HCT116 (cell line): Measurements from ENCODE around the gene CNTNAP2. TPM values are rescaled to one million over a fixed set of nuclear protein-coding genes. Genes with fewer than 3 reads are reported as not detected.

ENCODE experiments used
- ATAC-seq: fragments of 200-7000 bp; cut with Tn5 transposase; 2 replicates; pipeline ENCODE4 v1.9.1; 2020; ENCODE audit warnings: mild to moderate bottlenecking, moderate library complexity
- BruUV-seq: library from RNA; stranded (reverse); fragments of 400-500 nt; replicated peaks from 2 replicates; lab custom pipeline; 2021; lab: Mats Ljungman, UMichigan
- CTCF ChIA-PET: fragments of 300-600 bp; sonication (Branson Sonifier 250); formaldehyde crosslinking; loops from one replicate; lab custom pipeline; 2021; ENCODE audit warnings: antibody characterized with exemption; lab: Charles Lee
- POLR2A ChIA-PET: fragments of 300-600, 350-600 bp; sonication (Branson Sonifier 250); formaldehyde crosslinking; loops from one replicate; lab custom pipeline; 2021; ENCODE audit warnings: antibody characterized with exemption; lab: Charles Lee
- RAD21 ChIA-PET, 2 experiments: fragments of 300-600 bp; sonication (Branson Sonifier 250); formaldehyde crosslinking; loops; one replicate each; lab custom pipeline; 2023; ENCODE audit warnings: low total read pairs in 2 of 2; ENCODE audit not compliant: uncharacterized antibody in 2 of 2, unreplicated experiment in 2 of 2, low non-redundant PET in 1 of 2; lab: Charles Lee
- DNase-seq: peaks from one replicate; pipeline ENCODE4 v3.0.0-alpha.2; 2010; ENCODE audit warnings: low read depth, low spot score
- H2AFZ ChIP-seq: fragments of 200-600 bp; shearing (Covaris generic), sonication (generic); 2 replicates; pipeline ENCODE4 v1.6.1; 2017; ENCODE audit warnings: low read depth, mixed run types, mixed read lengths, antibody characterized with exemption, low read length; ENCODE audit not compliant: poor library complexity, severe bottlenecking
- H3K27ac ChIP-seq: 2 replicates; pipeline ENCODE4 v1.5.1; 2012; ENCODE audit warnings: low read depth, low read length
- H3K27me3 ChIP-seq: fragments of 200-600 bp; sonication (generic); 2 replicates; pipeline ENCODE4 v1.6.1; 2016; ENCODE audit warnings: mixed run types, low read length, mixed read lengths; ENCODE audit not compliant: insufficient read depth
- H3K36me3 ChIP-seq, 2 experiments: fragments of 200-500 bp in 1 of 2; fragments of 200-600 bp in 1 of 2; sonication (Bioruptor generic) in 1 of 2; sonication (generic) in 1 of 2; 2 replicates each; pipeline versions ENCODE4 v1.5.1 to v1.6.1; 2014 to 2016; ENCODE audit warnings: low read length in 2 of 2, inconsistent platforms in 1 of 2, mixed read lengths in 1 of 2, mixed run types in 1 of 2; ENCODE audit not compliant: insufficient read depth in 2 of 2, control insufficient read depth in 1 of 2
- H3K4me1 ChIP-seq, 2 experiments: fragments of 200-600 bp in 1 of 2; sonication (generic) in 1 of 2; 2 replicates each; pipeline versions ENCODE4 v1.5.1 to v1.6.1; 2012 to 2017; ENCODE audit warnings: low read length in 2 of 2, inconsistent platforms in 1 of 2, mild to moderate bottlenecking in 1 of 2, mixed read lengths in 1 of 2, mixed run types in 1 of 2, moderate library complexity in 1 of 2; ENCODE audit not compliant: insufficient read depth in 2 of 2, control insufficient read depth in 1 of 2
- H3K4me2 ChIP-seq: fragments of 200-600 bp; sonication (generic); 2 replicates; pipeline ENCODE4 v1.6.1; 2017; ENCODE audit warnings: mixed run types, low read length, mixed read lengths
- H3K4me3 ChIP-seq, 2 experiments: fragments of 200-600 bp in 1 of 2; sonication (generic) in 1 of 2; replicated peaks in 1 of 2; 2 replicates each; pipeline ENCODE4 v1.5.1; 2011 to 2016; ENCODE audit warnings: low read length in 2 of 2, control low read depth in 1 of 2, low read depth in 1 of 2, mild to moderate bottlenecking in 1 of 2, mixed read lengths in 1 of 2, mixed run types in 1 of 2
- H3K79me2 ChIP-seq: fragments of 200-600 bp; sonication (generic); 2 replicates; pipeline ENCODE4 v1.6.1; 2017; ENCODE audit warnings: mild to moderate bottlenecking, mixed run types, low read length, moderate library complexity, mixed read lengths; ENCODE audit not compliant: insufficient read depth
- H3K9ac ChIP-seq: fragments of 200-600 bp; sonication (generic); 2 replicates; pipeline ENCODE4 v1.6.1; 2016; ENCODE audit warnings: low read length, mixed read lengths
- H3K9me2 ChIP-seq: fragments of 200-600 bp; sonication (generic), shearing (Covaris generic); 2 replicates; pipeline ENCODE4 v1.6.1; 2017; ENCODE audit warnings: mixed run types, mild to moderate bottlenecking, moderate library complexity; ENCODE audit not compliant: insufficient read depth
- H3K9me3 ChIP-seq, 2 experiments: fragments of 200-500 bp in 1 of 2; fragments of 200-600 bp in 1 of 2; sonication (Bioruptor generic) in 1 of 2; sonication (generic) in 1 of 2; 2 replicates each; pipeline ENCODE4 v1.6.1; 2014 to 2017; ENCODE audit warnings: low read length in 2 of 2, mixed read lengths in 2 of 2, inconsistent platforms in 1 of 2, low read depth in 1 of 2, mild to moderate bottlenecking in 1 of 2, mixed run types in 1 of 2, moderate library complexity in 1 of 2; ENCODE audit not compliant: control insufficient read depth in 1 of 2, insufficient read depth in 1 of 2
- H4K20me1 ChIP-seq: fragments of 200-600 bp; sonication (generic), shearing (Covaris generic); 2 replicates; pipeline ENCODE4 v1.6.1; 2017; ENCODE audit warnings: mixed run types, mild to moderate bottlenecking, moderate library complexity; ENCODE audit not compliant: insufficient read depth
- CTCF ChIP-seq, 3 experiments: fragments of 200-600 bp in 1 of 3; sonication (generic) in 1 of 3; IDR thresholded peaks in 2 of 3; conservative IDR thresholded peaks in 1 of 3; 2 replicates each; pipeline ENCODE4 v1.5.1; 2012 to 2017; ENCODE audit warnings: low read depth in 2 of 3, low read length in 2 of 3, antibody characterized with exemption in 1 of 3, borderline replicate concordance in 1 of 3, control low read depth in 1 of 3, mild to moderate bottlenecking in 1 of 3, mixed read lengths in 1 of 3, mixed run types in 1 of 3, moderate library complexity in 1 of 3; ENCODE audit not compliant: insufficient read depth in 1 of 3
- EZH2phosphoT487 ChIP-seq: fragments of 200-600 bp; IDR thresholded peaks from 2 replicates; pipeline ENCODE4 v1.6.1; 2018; ENCODE audit warnings: antibody characterized with exemption, borderline replicate concordance
- FOSL1 ChIP-seq: IDR thresholded peaks from 2 replicates; pipeline ENCODE4 v1.6.1; 2012; ENCODE audit warnings: low read depth
- REST ChIP-seq: IDR thresholded peaks from 2 replicates; pipeline ENCODE4 v1.6.1; 2012; ENCODE audit warnings: low read depth
- SIN3A ChIP-seq: IDR thresholded peaks from 2 replicates; pipeline ENCODE4 v1.6.1; 2012; ENCODE audit warnings: low read depth
- SP1 ChIP-seq: IDR thresholded peaks from 2 replicates; pipeline ENCODE4 v1.6.1; 2012; ENCODE audit warnings: low read depth
- YY1 ChIP-seq: IDR thresholded peaks from 2 replicates; pipeline ENCODE4 v1.6.1; 2011; ENCODE audit warnings: low read length, low read depth, moderate library complexity, mild to moderate bottlenecking; ENCODE audit not compliant: insufficient replicate concordance; ENCODE audit errors: extremely low read depth
- ZNF274 ChIP-seq: fragments of 200-500 bp; sonication (Bioruptor generic); IDR thresholded peaks from 2 replicates; pipeline ENCODE4 v1.6.1; 2014; ENCODE audit warnings: mild to moderate bottlenecking, low read depth, low read length, inconsistent platforms
- intact Hi-C: fragments of 100-400 bp; cut with micrococcal nuclease; formaldehyde crosslinking; loops from 2 replicates; pipeline ENCODE4 v1.10.0; 2022
- total RNA-seq: library from RNA; stranded (reverse); gene quantifications from one replicate; pipeline ENCODE4 v1.2.1, GENCODE V29; 2021; ENCODE audit not compliant: unreplicated experiment

The CNTNAP2 gene
- total RNA-seq, 1 experiment from 2014 or later: 0.37 TPM

- TF ChIP-seq REST: no peak
Observed at GRCh38 chr7:148020679-148021078, 1904.1 kb downstream of the CNTNAP2 start (continued).

DNA sequence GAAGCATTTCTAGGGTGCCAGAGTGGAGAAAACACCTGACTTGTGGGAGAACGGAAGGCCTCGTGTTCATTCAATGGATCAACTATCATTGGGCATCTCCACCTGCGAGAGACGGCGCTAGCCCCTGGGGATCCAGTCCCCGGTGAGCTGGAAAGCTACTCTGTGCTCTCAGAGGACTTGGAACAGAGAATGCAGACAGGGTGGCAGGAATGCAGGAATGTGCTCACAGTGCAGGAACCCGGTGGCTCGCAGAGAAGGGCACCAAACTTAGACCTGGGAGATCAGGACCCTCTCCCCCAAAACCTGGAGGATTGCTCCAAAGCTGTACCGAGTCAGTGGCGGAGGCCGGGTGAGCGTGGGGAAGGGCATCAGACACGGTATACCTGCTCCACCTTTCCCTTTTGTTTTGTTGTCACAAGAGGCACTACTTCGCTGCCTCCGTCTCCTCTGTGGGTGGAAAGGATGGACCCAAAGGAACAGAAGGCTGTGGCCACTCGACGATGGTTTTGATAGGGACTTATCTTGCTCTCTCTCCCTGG lies 1905.0 kb downstream of the CNTNAP2 start:
- intact Hi-C loops: no loop called here
- TF ChIP-seq ZNF274: no peak
- TF ChIP-seq YY1: no peak
- no peak for TF ChIP-seq REST
- no peak for TF ChIP-seq SIN3A
- no peak for TF ChIP-seq CTCF (IDR thresholded peaks at IDR 0.05 in 2 of 3, conservative IDR thresholded peaks at IDR 0.05 in 1 of 3; ENCODE audit: borderline replicate concordance in 1 of 3, insufficient read depth in 1 of 3, low read depth in 2 of 3, low read length in 2 of 3)
- TF ChIP-seq SP1: no peak
- no peak for TF ChIP-seq FOSL1
- no peak for TF ChIP-seq EZH2phosphoT487
- ATAC-seq: no peak
- ChIA-PET CTCF (no interaction called here), RAD21 (no interaction called here), POLR2A (no interaction called here)
- no peak for DNase-seq
- Histone ChIP-seq H3K9me2 (no peaks in the 10 kb centered on the region), H3K9me3 (peaks cover 0 to 2% of the 10 kb centered on the region in 2 experiments; a peak in 1 of 4 replicates), H3K27ac (no peak overlapping the region), H3K4me1 (no peaks in the 10 kb centered on the region), H3K4me3 (no peak overlapping the region), H3K36me3 (no peaks in the 10 kb centered on the region), H2AFZ (no peak overlapping the region), H4K20me1 (no peaks in the 10 kb centered on the region), H3K79me2 (no peaks in the 10 kb centered on the region), H3K9ac (no peak overlapping the region), H3K27me3 (no peaks in the 10 kb centered on the region), H3K4me2 (no peak overlapping the region)
- no TSS peak for BruUV-seq
